Sigmoid colon (tissue), 4 donors: ENCODE data around the gene SERINC5.

Experiments used
- EP300 ChIP-seq, 4 donors: sonication (generic); formaldehyde crosslinking; IDR thresholded peaks; one replicate each; pipeline ENCODE4 v1.6.1; 2017; ENCODE audit warnings: antibody characterized with exemption in 4 of 4
- POLR2AphosphoS5 ChIP-seq, 4 donors: sonication (generic); formaldehyde crosslinking; IDR thresholded peaks; one replicate each; pipeline ENCODE4 v1.6.1; 2017; ENCODE audit warnings: antibody characterized with exemption in 4 of 4
- TF ChIP-seq, protein P1 (sequence below), 4 experiments: fragments of 450-650 bp in 3 of 4; fragments of 200-600 bp in 1 of 4; IDR thresholded peaks; one replicate each; pipeline ENCODE4 v1.5.1; 2016 to 2019; ENCODE audit warnings: antibody characterized with exemption in 4 of 4, mild to moderate bottlenecking in 3 of 4, moderate library complexity in 2 of 4

DNA sequence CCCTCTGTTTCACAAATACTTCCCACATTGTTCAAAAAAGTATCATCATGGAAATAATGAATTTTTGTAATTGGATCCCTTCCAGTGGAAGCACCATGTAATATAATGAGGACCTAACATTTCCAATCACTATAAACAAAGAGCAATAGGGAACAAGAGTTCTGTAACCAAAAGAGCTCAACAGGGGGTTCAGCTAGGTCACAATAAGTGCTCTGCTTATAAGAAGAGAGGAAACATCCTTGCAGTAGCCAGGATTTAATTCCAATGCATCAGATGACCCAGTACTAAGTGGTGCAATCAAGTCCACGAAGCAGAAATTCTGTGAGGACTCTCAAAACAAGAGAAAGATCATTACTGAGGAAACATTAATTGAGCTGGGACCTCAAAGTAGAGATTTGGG, 5.9 kb downstream of the SERINC5 start:
- TF ChIP-seq, protein P1, sequence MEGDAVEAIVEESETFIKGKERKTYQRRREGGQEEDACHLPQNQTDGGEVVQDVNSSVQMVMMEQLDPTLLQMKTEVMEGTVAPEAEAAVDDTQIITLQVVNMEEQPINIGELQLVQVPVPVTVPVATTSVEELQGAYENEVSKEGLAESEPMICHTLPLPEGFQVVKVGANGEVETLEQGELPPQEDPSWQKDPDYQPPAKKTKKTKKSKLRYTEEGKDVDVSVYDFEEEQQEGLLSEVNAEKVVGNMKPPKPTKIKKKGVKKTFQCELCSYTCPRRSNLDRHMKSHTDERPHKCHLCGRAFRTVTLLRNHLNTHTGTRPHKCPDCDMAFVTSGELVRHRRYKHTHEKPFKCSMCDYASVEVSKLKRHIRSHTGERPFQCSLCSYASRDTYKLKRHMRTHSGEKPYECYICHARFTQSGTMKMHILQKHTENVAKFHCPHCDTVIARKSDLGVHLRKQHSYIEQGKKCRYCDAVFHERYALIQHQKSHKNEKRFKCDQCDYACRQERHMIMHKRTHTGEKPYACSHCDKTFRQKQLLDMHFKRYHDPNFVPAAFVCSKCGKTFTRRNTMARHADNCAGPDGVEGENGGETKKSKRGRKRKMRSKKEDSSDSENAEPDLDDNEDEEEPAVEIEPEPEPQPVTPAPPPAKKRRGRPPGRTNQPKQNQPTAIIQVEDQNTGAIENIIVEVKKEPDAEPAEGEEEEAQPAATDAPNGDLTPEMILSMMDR (IDR thresholded peaks at IDR 0.05) = no peak
- TF ChIP-seq POLR2AphosphoS5 (IDR thresholded peaks at IDR 0.05) (no peak), EP300 (IDR thresholded peaks at IDR 0.05) (no peak)
